Measurements from ENCODE around the gene TMEM53.
"Not testable (repeated sequence)": the region's sequence is repeated elsewhere in the genome, so short reads cannot be mapped to it uniquely, and the experiment has no call there.

Gene TMEM53

DNA sequence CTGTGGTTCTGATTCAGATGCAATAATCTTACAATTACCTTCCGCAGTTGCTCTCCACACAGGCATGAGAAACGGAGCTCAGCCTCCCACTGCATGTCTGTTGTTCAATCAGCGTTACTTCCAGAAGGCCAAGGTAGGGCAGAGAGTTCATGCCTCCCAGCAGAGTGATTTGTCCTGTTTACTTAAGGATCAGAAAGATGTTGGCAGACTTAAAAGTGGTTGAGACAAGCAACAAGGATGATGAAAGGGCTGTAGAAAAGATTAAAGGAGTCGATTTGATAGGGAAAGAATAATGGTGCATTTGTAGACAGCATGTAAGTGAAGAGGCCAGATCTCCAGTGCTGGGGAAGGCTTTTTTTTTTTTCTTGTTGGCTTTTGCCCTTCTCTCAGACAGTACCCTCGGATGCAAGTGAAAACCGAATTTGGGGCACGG, 26.9 kb upstream of the TMEM53 start:
- no peaks in the 10 kb centered on the region for H3K4me1 ChIP-seq (ENCODE audit: low read length)
- no peak overlapping the region for H2AFZ ChIP-seq (ENCODE audit: low read length)
- TF ChIP-seq EZH2 (optimal IDR thresholded peaks at IDR 0.05; ENCODE audit: low read depth, low read length) = no peak
- H4K20me1 ChIP-seq (ENCODE audit: insufficient read depth, low read length) = no peaks in the 10 kb centered on the region
- no peak overlapping the region for H3K4me3 ChIP-seq (ENCODE audit: low read length)
- no peak overlapping the region for H3K4me2 ChIP-seq (ENCODE audit: low read depth, low read length)
- H3K36me3 ChIP-seq (replicated peaks; ENCODE audit: insufficient read depth, low read length) = no peaks in the 10 kb centered on the region
- no peak overlapping the region for H3K27ac ChIP-seq (ENCODE audit: low read length)
- H3K79me2 ChIP-seq (ENCODE audit: low read length) = no peaks in the 10 kb centered on the region
- no peaks in the 10 kb centered on the region for H3K9me3 ChIP-seq (replicated peaks; ENCODE audit: insufficient read depth, low read length)
- H3K9me2 ChIP-seq (replicated peaks; ENCODE audit: insufficient read depth, low read length) = no peaks in the 10 kb centered on the region
- no peak for DNase-seq
- no peaks in the 10 kb centered on the region for H3K27me3 ChIP-seq (replicated peaks; ENCODE audit: insufficient read depth, low read length)
- H3F3A ChIP-seq (ENCODE audit: insufficient read depth, low read length) = no peaks in the 10 kb centered on the region
- H3K9ac ChIP-seq (ENCODE audit: low read length) = no peak overlapping the region

- Histone ChIP-seq H4K20me1 (ENCODE audit: insufficient read depth, low read length) (no peaks in the 10 kb centered on the region), H3K79me2 (ENCODE audit: low read length) (no peaks in the 10 kb centered on the region), H3K27me3 (replicated peaks; ENCODE audit: insufficient read depth, low read length) (no peaks in the 10 kb centered on the region), H3K4me1 (ENCODE audit: low read length) (no peaks in the 10 kb centered on the region), H3K9ac (ENCODE audit: low read length) (no peak overlapping the region), H3F3A (ENCODE audit: insufficient read depth, low read length) (no peaks in the 10 kb centered on the region), H3K9me3 (replicated peaks; ENCODE audit: insufficient read depth, low read length) (no peaks in the 10 kb centered on the region), H2AFZ (ENCODE audit: low read length) (no peak overlapping the region), H3K27ac (ENCODE audit: low read length) (no peak overlapping the region), H3K4me3 (ENCODE audit: low read length) (no peak overlapping the region), H3K36me3 (replicated peaks; ENCODE audit: insufficient read depth, low read length) (no peaks in the 10 kb centered on the region), H3K4me2 (ENCODE audit: low read depth, low read length) (no peak overlapping the region), H3K9me2 (replicated peaks; ENCODE audit: insufficient read depth, low read length) (no peaks in the 10 kb centered on the region)
- no peak for TF ChIP-seq EZH2 (optimal IDR thresholded peaks at IDR 0.05; ENCODE audit: low read depth, low read length)
- no peak for TF ChIP-seq EZH2phosphoT487 (IDR thresholded peaks at IDR 0.05; ENCODE audit: low read length)
- TF ChIP-seq, protein P1, sequence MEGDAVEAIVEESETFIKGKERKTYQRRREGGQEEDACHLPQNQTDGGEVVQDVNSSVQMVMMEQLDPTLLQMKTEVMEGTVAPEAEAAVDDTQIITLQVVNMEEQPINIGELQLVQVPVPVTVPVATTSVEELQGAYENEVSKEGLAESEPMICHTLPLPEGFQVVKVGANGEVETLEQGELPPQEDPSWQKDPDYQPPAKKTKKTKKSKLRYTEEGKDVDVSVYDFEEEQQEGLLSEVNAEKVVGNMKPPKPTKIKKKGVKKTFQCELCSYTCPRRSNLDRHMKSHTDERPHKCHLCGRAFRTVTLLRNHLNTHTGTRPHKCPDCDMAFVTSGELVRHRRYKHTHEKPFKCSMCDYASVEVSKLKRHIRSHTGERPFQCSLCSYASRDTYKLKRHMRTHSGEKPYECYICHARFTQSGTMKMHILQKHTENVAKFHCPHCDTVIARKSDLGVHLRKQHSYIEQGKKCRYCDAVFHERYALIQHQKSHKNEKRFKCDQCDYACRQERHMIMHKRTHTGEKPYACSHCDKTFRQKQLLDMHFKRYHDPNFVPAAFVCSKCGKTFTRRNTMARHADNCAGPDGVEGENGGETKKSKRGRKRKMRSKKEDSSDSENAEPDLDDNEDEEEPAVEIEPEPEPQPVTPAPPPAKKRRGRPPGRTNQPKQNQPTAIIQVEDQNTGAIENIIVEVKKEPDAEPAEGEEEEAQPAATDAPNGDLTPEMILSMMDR (IDR thresholded peaks at IDR 0.05; ENCODE audit: low read length) = no peak
- DNase-seq = no peak
These were observed 26.3 kb upstream of the TMEM53 start for GRCh38 chr1:44700573-44700972.

DNA sequence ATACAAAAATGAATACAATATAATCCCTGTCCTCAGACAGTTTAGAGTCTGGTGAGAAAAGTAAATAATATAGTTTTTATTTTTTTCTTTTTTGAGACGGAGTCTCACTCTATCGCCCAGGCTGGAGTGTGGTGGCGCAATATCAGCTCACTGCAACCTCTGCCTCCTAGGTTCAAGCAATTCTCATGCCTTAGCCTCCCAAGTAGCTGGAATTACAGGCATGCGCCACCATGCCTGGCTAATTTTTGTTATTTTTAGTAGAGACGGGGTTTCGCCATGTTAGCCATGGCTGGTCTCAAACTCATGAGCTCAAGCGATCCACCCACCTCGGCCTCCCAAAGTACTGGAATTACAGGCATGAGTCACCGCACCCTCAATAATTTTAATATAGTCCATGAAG, 25.1 kb upstream of the TMEM53 start:
- not testable (repeated sequence) for H3K9ac ChIP-seq (ENCODE audit: low read length); H3K4me3 ChIP-seq (ENCODE audit: low read length); H4K20me1 ChIP-seq (ENCODE audit: insufficient read depth, low read length); H2AFZ ChIP-seq (ENCODE audit: low read length); H3K4me2 ChIP-seq (ENCODE audit: low read depth, low read length); H3K9me3 ChIP-seq (replicated peaks; ENCODE audit: insufficient read depth, low read length); H3K36me3 ChIP-seq (replicated peaks; ENCODE audit: insufficient read depth, low read length); H3K79me2 ChIP-seq (ENCODE audit: low read length); H3K27me3 ChIP-seq (replicated peaks; ENCODE audit: insufficient read depth, low read length); H3K4me1 ChIP-seq (ENCODE audit: low read length); H3F3A ChIP-seq (ENCODE audit: insufficient read depth, low read length); DNase-seq; H3K27ac ChIP-seq (ENCODE audit: low read length); H3K9me2 ChIP-seq (replicated peaks; ENCODE audit: insufficient read depth, low read length)

GRCh38 chr1:44698138-44698537, 23.9 kb upstream of the TMEM53 start:
- Histone ChIP-seq H3F3A (ENCODE audit: insufficient read depth, low read length) (no peaks in the 10 kb centered on the region), H3K27ac (ENCODE audit: low read length) (no peak overlapping the region), H4K20me1 (ENCODE audit: insufficient read depth, low read length) (no peaks in the 10 kb centered on the region), H3K27me3 (replicated peaks; ENCODE audit: insufficient read depth, low read length) (no peaks in the 10 kb centered on the region), H3K9ac (ENCODE audit: low read length) (no peak overlapping the region), H3K36me3 (replicated peaks; ENCODE audit: insufficient read depth, low read length) (no peaks in the 10 kb centered on the region), H3K9me2 (replicated peaks; ENCODE audit: insufficient read depth, low read length) (no peaks in the 10 kb centered on the region), H3K4me3 (ENCODE audit: low read length) (no peak overlapping the region), H3K4me1 (ENCODE audit: low read length) (no peaks in the 10 kb centered on the region), H3K4me2 (ENCODE audit: low read depth, low read length) (no peak overlapping the region), H3K9me3 (replicated peaks; ENCODE audit: insufficient read depth, low read length) (no peaks in the 10 kb centered on the region), H3K79me2 (ENCODE audit: low read length) (no peaks in the 10 kb centered on the region), H2AFZ (ENCODE audit: low read length) (no peak overlapping the region)
- TF ChIP-seq EZH2phosphoT487 (IDR thresholded peaks at IDR 0.05; ENCODE audit: low read length) (no peak), EZH2 (optimal IDR thresholded peaks at IDR 0.05; ENCODE audit: low read depth, low read length) (no peak)
- TF ChIP-seq, protein P1 (IDR thresholded peaks at IDR 0.05; ENCODE audit: low read length) = no peak
- no peak for DNase-seq

Data from MM.1S (cell line).